HepG2 (cell line): ENCODE data around the gene AUH. TPM values are rescaled to one million over a fixed set of nuclear protein-coding genes. Genes with fewer than 3 reads are reported as not detected.

Experiments used
- DZIP1 ChIP-seq: sonication (generic); formaldehyde crosslinking; IDR thresholded peaks from 2 replicates; pipeline ENCODE4 v1.5.0; 2020; ENCODE audit warnings: mild to moderate bottlenecking, missing genetic modification reagents
- FOXA3 ChIP-seq: IDR thresholded peaks from 2 replicates; pipeline ENCODE4 v1.6.1; 2016; ENCODE audit warnings: missing genetic modification reagents, missing compliant biosample characterization
- KDM4B ChIP-seq: sonication (generic); formaldehyde crosslinking; IDR thresholded peaks from 2 replicates; pipeline ENCODE4 v1.4.0; 2020; ENCODE audit warnings: missing genetic modification reagents
- SETDB1 ChIP-seq: sonication (generic); formaldehyde crosslinking; IDR thresholded peaks from 2 replicates; pipeline ENCODE4 v1.5.1; 2020; ENCODE audit warnings: missing genetic modification reagents, mild to moderate bottlenecking, borderline replicate concordance
- ZBTB40 ChIP-seq, 2 experiments: fragments of 450-650 bp in 1 of 2; sonication (generic) in 1 of 2; formaldehyde crosslinking in 1 of 2; IDR thresholded peaks; 2 replicates each; pipeline versions ENCODE4 v1.6.1 to v1.8.0; 2016 to 2022; ENCODE audit warnings: antibody characterized with exemption in 1 of 2, mild to moderate bottlenecking in 1 of 2, missing genetic modification reagents in 1 of 2
- ZFP62 ChIP-seq: sonication (generic); formaldehyde crosslinking; IDR thresholded peaks from 2 replicates; pipeline ENCODE4 v1.4.0; 2020; ENCODE audit warnings: missing genetic modification reagents
- ZNF10 ChIP-seq: sonication (generic); formaldehyde crosslinking; IDR thresholded peaks from 2 replicates; pipeline ENCODE4 v1.4.0; 2020; ENCODE audit warnings: mild to moderate bottlenecking, low read depth, missing genetic modification reagents, borderline replicate concordance
- ZNF335 ChIP-seq: sonication (generic); formaldehyde crosslinking; IDR thresholded peaks from 2 replicates; pipeline ENCODE4 v1.4.0; 2020; ENCODE audit warnings: missing genetic modification reagents
- ZNF496 ChIP-seq: sonication (generic); formaldehyde crosslinking; IDR thresholded peaks from 2 replicates; pipeline ENCODE4 v1.8.1; 2023; ENCODE audit warnings: mild to moderate bottlenecking, moderate library complexity, missing genetic modification reagents; ENCODE audit not compliant: insufficient replicate concordance
- ZNF609 ChIP-seq: sonication (generic); formaldehyde crosslinking; IDR thresholded peaks from 2 replicates; pipeline ENCODE4 v1.4.0; 2020; ENCODE audit warnings: mild to moderate bottlenecking, missing genetic modification reagents, borderline replicate concordance
- ZNF619 ChIP-seq: sonication (generic); formaldehyde crosslinking; IDR thresholded peaks from 2 replicates; pipeline ENCODE4 v1.4.0; 2020; ENCODE audit warnings: mild to moderate bottlenecking, missing genetic modification reagents
- ZNF883 ChIP-seq: sonication (generic); formaldehyde crosslinking; IDR thresholded peaks from 2 replicates; pipeline ENCODE4 v1.5.1; 2020; ENCODE audit warnings: mild to moderate bottlenecking, missing genetic modification reagents; ENCODE audit errors: not compliant biosample characterization
- polyA plus RNA-seq, 8 experiments: library from polyadenylated mRNA; depleted of rRNA in 3 of 8; stranded (reverse) in 7 of 8; unstranded in 1 of 8; fragments of >200 nt; fragmentation: Illumina TruSeq in 4 of 8; extraction: Trizol in 4 of 8; gene quantifications; 2 replicates each; pipeline versions ENCODE4 v1.2.1 to v1.2.3, GENCODE V29; 2011 to 2016; ENCODE audit warnings: low read depth in 4 of 8, missing spikeins in 1 of 8, mixed read lengths in 1 of 8; ENCODE audit not compliant: insufficient read depth in 1 of 8
- total RNA-seq, 5 experiments: library from RNA; depleted of rRNA; stranded (reverse); fragments of >200 nt; fragmentation: Illumina TruSeq; extraction: Trizol; gene quantifications; 2 replicates each; pipeline ENCODE4 v1.2.3, GENCODE V29; 2016; ENCODE audit warnings: low read depth in 1 of 5

Gene AUH
- total and polyA plus RNA-seq, 2 of the 13 experiments (the other 11 are each of a cell fraction or from before 2014, with no cell fraction given) = 25.8 to 31.9 TPM

- TF ChIP-seq ZBTB40 (IDR thresholded peaks at IDR 0.05) (no peak), ZBTB40 (CRISPR knock-in tag; IDR thresholded peaks at IDR 0.05) (no peak), SETDB1 (no peak), ZNF609 (peak; percentile 23; the same call in 1 of the 2 replicates), ZFP62 (no peak), ZNF10 (CRISPR knock-in tag) (no peak), ZNF883 (CRISPR knock-in tag) (no peak), FOXA3 (peak; percentile 60), DZIP1 (CRISPR knock-in tag) (no peak), KDM4B (CRISPR knock-in tag) (no peak; the same call in 1 of the 2 replicates), ZNF335 (peak; percentile 53; the same call in 1 of the 2 replicates), ZNF496 (CRISPR knock-in tag) (no peak), ZNF619 (CRISPR knock-in tag) (no peak)
Observed at GRCh38 chr9:91193087-91193657, 168.5 kb downstream of the AUH start (continued).
